HCT116 (cell line): ENCODE results near the gene ATAD2B. TPM values are rescaled to one million over a fixed set of nuclear protein-coding genes. Genes with fewer than 3 reads are reported as not detected.

ENCODE experiments used
- ATAC-seq: fragments of 200-7000 bp; cut with Tn5 transposase; 2 replicates; pipeline ENCODE4 v1.9.1; 2020; ENCODE audit warnings: mild to moderate bottlenecking, moderate library complexity
- BruUV-seq: library from RNA; stranded (reverse); fragments of 400-500 nt; replicated peaks from 2 replicates; lab custom pipeline; 2021; lab: Mats Ljungman, UMichigan
- CTCF ChIA-PET: fragments of 300-600 bp; sonication (Branson Sonifier 250); formaldehyde crosslinking; loops from one replicate; lab custom pipeline; 2021; ENCODE audit warnings: antibody characterized with exemption; lab: Charles Lee
- POLR2A ChIA-PET: fragments of 300-600, 350-600 bp; sonication (Branson Sonifier 250); formaldehyde crosslinking; loops from one replicate; lab custom pipeline; 2021; ENCODE audit warnings: antibody characterized with exemption; lab: Charles Lee
- RAD21 ChIA-PET, 2 experiments: fragments of 300-600 bp; sonication (Branson Sonifier 250); formaldehyde crosslinking; loops; one replicate each; lab custom pipeline; 2023; ENCODE audit warnings: low total read pairs in 2 of 2; ENCODE audit not compliant: uncharacterized antibody in 2 of 2, unreplicated experiment in 2 of 2, low non-redundant PET in 1 of 2; lab: Charles Lee
- DNase-seq: peaks from one replicate; pipeline ENCODE4 v3.0.0-alpha.2; 2010; ENCODE audit warnings: low read depth, low spot score
- H2AFZ ChIP-seq: fragments of 200-600 bp; shearing (Covaris generic), sonication (generic); 2 replicates; pipeline ENCODE4 v1.6.1; 2017; ENCODE audit warnings: low read depth, mixed run types, mixed read lengths, antibody characterized with exemption, low read length; ENCODE audit not compliant: poor library complexity, severe bottlenecking
- H3K27ac ChIP-seq: 2 replicates; pipeline ENCODE4 v1.5.1; 2012; ENCODE audit warnings: low read depth, low read length
- H3K27me3 ChIP-seq: fragments of 200-600 bp; sonication (generic); 2 replicates; pipeline ENCODE4 v1.6.1; 2016; ENCODE audit warnings: mixed run types, low read length, mixed read lengths; ENCODE audit not compliant: insufficient read depth
- H3K36me3 ChIP-seq, 2 experiments: fragments of 200-500 bp in 1 of 2; fragments of 200-600 bp in 1 of 2; sonication (Bioruptor generic) in 1 of 2; sonication (generic) in 1 of 2; 2 replicates each; pipeline versions ENCODE4 v1.5.1 to v1.6.1; 2014 to 2016; ENCODE audit warnings: low read length in 2 of 2, inconsistent platforms in 1 of 2, mixed read lengths in 1 of 2, mixed run types in 1 of 2; ENCODE audit not compliant: insufficient read depth in 2 of 2, control insufficient read depth in 1 of 2
- H3K4me1 ChIP-seq, 2 experiments: fragments of 200-600 bp in 1 of 2; sonication (generic) in 1 of 2; 2 replicates each; pipeline versions ENCODE4 v1.5.1 to v1.6.1; 2012 to 2017; ENCODE audit warnings: low read length in 2 of 2, inconsistent platforms in 1 of 2, mild to moderate bottlenecking in 1 of 2, mixed read lengths in 1 of 2, mixed run types in 1 of 2, moderate library complexity in 1 of 2; ENCODE audit not compliant: insufficient read depth in 2 of 2, control insufficient read depth in 1 of 2
- H3K4me2 ChIP-seq: fragments of 200-600 bp; sonication (generic); 2 replicates; pipeline ENCODE4 v1.6.1; 2017; ENCODE audit warnings: mixed run types, low read length, mixed read lengths
- H3K4me3 ChIP-seq, 2 experiments: fragments of 200-600 bp in 1 of 2; sonication (generic) in 1 of 2; replicated peaks in 1 of 2; 2 replicates each; pipeline ENCODE4 v1.5.1; 2011 to 2016; ENCODE audit warnings: low read length in 2 of 2, control low read depth in 1 of 2, low read depth in 1 of 2, mild to moderate bottlenecking in 1 of 2, mixed read lengths in 1 of 2, mixed run types in 1 of 2
- H3K79me2 ChIP-seq: fragments of 200-600 bp; sonication (generic); 2 replicates; pipeline ENCODE4 v1.6.1; 2017; ENCODE audit warnings: mild to moderate bottlenecking, mixed run types, low read length, moderate library complexity, mixed read lengths; ENCODE audit not compliant: insufficient read depth
- H3K9ac ChIP-seq: fragments of 200-600 bp; sonication (generic); 2 replicates; pipeline ENCODE4 v1.6.1; 2016; ENCODE audit warnings: low read length, mixed read lengths
- H3K9me2 ChIP-seq: fragments of 200-600 bp; sonication (generic), shearing (Covaris generic); 2 replicates; pipeline ENCODE4 v1.6.1; 2017; ENCODE audit warnings: mixed run types, mild to moderate bottlenecking, moderate library complexity; ENCODE audit not compliant: insufficient read depth
- H3K9me3 ChIP-seq, 2 experiments: fragments of 200-500 bp in 1 of 2; fragments of 200-600 bp in 1 of 2; sonication (Bioruptor generic) in 1 of 2; sonication (generic) in 1 of 2; 2 replicates each; pipeline ENCODE4 v1.6.1; 2014 to 2017; ENCODE audit warnings: low read length in 2 of 2, mixed read lengths in 2 of 2, inconsistent platforms in 1 of 2, low read depth in 1 of 2, mild to moderate bottlenecking in 1 of 2, mixed run types in 1 of 2, moderate library complexity in 1 of 2; ENCODE audit not compliant: control insufficient read depth in 1 of 2, insufficient read depth in 1 of 2
- H4K20me1 ChIP-seq: fragments of 200-600 bp; sonication (generic), shearing (Covaris generic); 2 replicates; pipeline ENCODE4 v1.6.1; 2017; ENCODE audit warnings: mixed run types, mild to moderate bottlenecking, moderate library complexity; ENCODE audit not compliant: insufficient read depth
- CBX3 ChIP-seq: IDR thresholded peaks from 2 replicates; pipeline ENCODE4 v1.6.1; 2012; ENCODE audit warnings: low read depth
- EGR1 ChIP-seq: IDR thresholded peaks from 2 replicates; pipeline ENCODE4 v1.6.1; 2012; ENCODE audit warnings: low read depth
- EZH2 ChIP-seq: fragments of 200-600 bp; sonication (generic); IDR thresholded peaks from 2 replicates; pipeline ENCODE4 v1.6.1; 2017; ENCODE audit warnings: antibody characterized with exemption, mixed run types
- EZH2phosphoT487 ChIP-seq: fragments of 200-600 bp; IDR thresholded peaks from 2 replicates; pipeline ENCODE4 v1.6.1; 2018; ENCODE audit warnings: antibody characterized with exemption, borderline replicate concordance
- SRF ChIP-seq: IDR thresholded peaks from 2 replicates; pipeline ENCODE4 v1.6.1; 2012; ENCODE audit warnings: low read depth
- YY1 ChIP-seq: IDR thresholded peaks from 2 replicates; pipeline ENCODE4 v1.6.1; 2011; ENCODE audit warnings: low read length, low read depth, moderate library complexity, mild to moderate bottlenecking; ENCODE audit not compliant: insufficient replicate concordance; ENCODE audit errors: extremely low read depth
- ZFX ChIP-seq: fragments of 450-650 bp; IDR thresholded peaks from 2 replicates; pipeline ENCODE4 v1.6.1; 2017
- intact Hi-C: fragments of 100-400 bp; cut with micrococcal nuclease; formaldehyde crosslinking; loops from 2 replicates; pipeline ENCODE4 v1.10.0; 2022
- total RNA-seq: library from RNA; stranded (reverse); gene quantifications from one replicate; pipeline ENCODE4 v1.2.1, GENCODE V29; 2021; ENCODE audit not compliant: unreplicated experiment
- TF ChIP-seq, protein P1 (sequence below): IDR thresholded peaks from 2 replicates; pipeline ENCODE4 v1.6.1; 2012
- TF ChIP-seq, protein P2 (sequence below): IDR thresholded peaks from 2 replicates; pipeline ENCODE4 v1.6.1; 2011; ENCODE audit warnings: mild to moderate bottlenecking, low read length, moderate library complexity; ENCODE audit not compliant: insufficient replicate concordance; ENCODE audit errors: extremely low read depth

Gene ATAD2B
- total RNA-seq, 1 experiment from 2014 or later: 9.6 TPM

DNA sequence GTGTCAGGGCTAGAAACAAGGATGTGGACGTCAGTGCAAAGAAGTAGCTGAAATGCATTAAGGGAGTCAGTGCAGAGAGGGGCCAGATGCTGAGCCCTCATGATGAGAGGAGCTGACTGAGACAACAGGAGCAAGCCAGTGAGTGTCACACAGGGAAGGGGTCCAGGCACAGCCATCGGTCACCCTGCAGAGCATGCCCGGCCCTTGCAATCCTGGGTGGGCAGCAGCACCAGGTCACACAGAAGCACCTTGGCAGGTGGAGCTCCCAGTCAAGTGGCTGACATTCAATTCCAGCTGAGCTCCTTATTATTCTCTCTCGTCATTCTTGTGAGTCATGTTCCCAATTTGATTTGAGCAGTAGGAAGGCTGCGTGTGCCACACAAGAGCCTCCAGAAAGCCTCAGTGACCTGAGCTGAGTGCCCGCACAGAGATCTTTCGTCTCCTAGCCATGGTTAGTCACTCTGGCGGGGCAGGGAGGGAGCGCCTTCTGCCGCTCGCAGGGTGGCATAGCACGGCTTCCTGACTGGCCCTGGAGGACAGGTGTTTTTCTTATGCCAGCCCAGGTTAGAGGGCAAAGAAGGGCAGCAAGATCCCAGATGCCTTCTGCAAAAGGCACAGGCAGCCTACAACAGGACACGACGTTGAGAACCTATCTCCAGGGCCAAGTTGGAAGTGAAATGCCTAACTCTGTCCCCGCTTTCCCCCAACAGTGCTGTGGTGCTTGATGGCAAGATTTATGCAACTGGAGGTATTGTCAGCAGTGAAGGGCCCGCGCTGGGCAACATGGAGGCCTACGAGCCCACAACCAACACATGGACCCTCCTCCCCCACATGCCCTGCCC, 220.9 kb downstream of the ATAD2B start:
- no peak for DNase-seq
- H2AFZ ChIP-seq: no peak overlapping the region
- no peaks in the 10 kb centered on the region for H3K79me2 ChIP-seq
- no peak overlapping the region for H3K4me3 ChIP-seq
- no TSS peak for BruUV-seq
- TF ChIP-seq, protein P1, sequence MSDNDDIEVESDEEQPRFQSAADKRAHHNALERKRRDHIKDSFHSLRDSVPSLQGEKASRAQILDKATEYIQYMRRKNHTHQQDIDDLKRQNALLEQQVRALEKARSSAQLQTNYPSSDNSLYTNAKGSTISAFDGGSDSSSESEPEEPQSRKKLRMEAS: no peak
- no peak for TF ChIP-seq YY1
- TF ChIP-seq EGR1: no peak
- no peak for TF ChIP-seq ZFX
- no peak for TF ChIP-seq EZH2phosphoT487
- TF ChIP-seq, protein P2, sequence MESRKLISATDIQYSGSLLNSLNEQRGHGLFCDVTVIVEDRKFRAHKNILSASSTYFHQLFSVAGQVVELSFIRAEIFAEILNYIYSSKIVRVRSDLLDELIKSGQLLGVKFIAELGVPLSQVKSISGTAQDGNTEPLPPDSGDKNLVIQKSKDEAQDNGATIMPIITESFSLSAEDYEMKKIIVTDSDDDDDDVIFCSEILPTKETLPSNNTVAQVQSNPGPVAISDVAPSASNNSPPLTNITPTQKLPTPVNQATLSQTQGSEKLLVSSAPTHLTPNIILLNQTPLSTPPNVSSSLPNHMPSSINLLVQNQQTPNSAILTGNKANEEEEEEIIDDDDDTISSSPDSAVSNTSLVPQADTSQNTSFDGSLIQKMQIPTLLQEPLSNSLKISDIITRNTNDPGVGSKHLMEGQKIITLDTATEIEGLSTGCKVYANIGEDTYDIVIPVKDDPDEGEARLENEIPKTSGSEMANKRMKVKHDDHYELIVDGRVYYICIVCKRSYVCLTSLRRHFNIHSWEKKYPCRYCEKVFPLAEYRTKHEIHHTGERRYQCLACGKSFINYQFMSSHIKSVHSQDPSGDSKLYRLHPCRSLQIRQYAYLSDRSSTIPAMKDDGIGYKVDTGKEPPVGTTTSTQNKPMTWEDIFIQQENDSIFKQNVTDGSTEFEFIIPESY: no peak
- TF ChIP-seq SRF: no peak
- TF ChIP-seq EZH2: no peak
- TF ChIP-seq CBX3: no peak
- H3K27me3 ChIP-seq: no peaks in the 10 kb centered on the region
- ChIA-PET RAD21 (no interaction called here), CTCF (no interaction called here), POLR2A (no interaction called here)
- no peak overlapping the region for H3K9ac ChIP-seq
- no peaks in the 10 kb centered on the region for H4K20me1 ChIP-seq
- ATAC-seq: no peak
- no peaks in the 10 kb centered on the region for H3K9me2 ChIP-seq
- H3K27ac ChIP-seq: no peak overlapping the region
- H3K4me2 ChIP-seq: no peak overlapping the region
- no peaks in the 10 kb centered on the region for H3K9me3 ChIP-seq
- no peaks in the 10 kb centered on the region for H3K4me1 ChIP-seq
- H3K36me3 ChIP-seq: no peaks in the 10 kb centered on the region
- intact Hi-C loops: no loop called here
